Measurements from ENCODE around the gene DGCR8.

DGCR8 gene

GRCh38 chr22:20106205-20106848, 26.3 kb downstream of the DGCR8 start:
- no peak for ATAC-seq
- TF ChIP-seq BACH2 (CRISPR knock-in tag; IDR thresholded peaks at IDR 0.05; ENCODE audit: borderline replicate concordance) (no peak), ARNTL (CRISPR knock-in tag; IDR thresholded peaks at IDR 0.05; ENCODE audit: borderline replicate concordance, low read depth) (no peak), ZC3H10 (CRISPR knock-in tag; IDR thresholded peaks at IDR 0.05) (no peak), CSDC2 (CRISPR knock-in tag; IDR thresholded peaks at IDR 0.05) (no peak), ZNF565 (CRISPR knock-in tag; conservative IDR thresholded peaks at IDR 0.05; ENCODE audit: low read depth) (no peak), ESRRG (CRISPR knock-in tag; IDR thresholded peaks at IDR 0.05) (no peak), GLIS3 (CRISPR knock-in tag; IDR thresholded peaks at IDR 0.05) (no peak), RARB (CRISPR knock-in tag; IDR thresholded peaks at IDR 0.05) (no peak), ISL1 (CRISPR knock-in tag; IDR thresholded peaks at IDR 0.05) (no peak), ZNF70 (CRISPR knock-in tag; IDR thresholded peaks at IDR 0.05) (no peak), TCF4 (CRISPR knock-in tag; IDR thresholded peaks at IDR 0.05; ENCODE audit: borderline replicate concordance) (no peak), PPARA (CRISPR knock-in tag; IDR thresholded peaks at IDR 0.05; ENCODE audit: borderline replicate concordance) (no peak), POU6F1 (CRISPR knock-in tag; IDR thresholded peaks at IDR 0.05; ENCODE audit: borderline replicate concordance, low read depth) (no peak), TOX (CRISPR knock-in tag; IDR thresholded peaks at IDR 0.05; ENCODE audit: borderline replicate concordance) (no peak), ZNF8 (CRISPR knock-in tag; IDR thresholded peaks at IDR 0.05) (no peak)
- TF ChIP-seq, protein P1, sequence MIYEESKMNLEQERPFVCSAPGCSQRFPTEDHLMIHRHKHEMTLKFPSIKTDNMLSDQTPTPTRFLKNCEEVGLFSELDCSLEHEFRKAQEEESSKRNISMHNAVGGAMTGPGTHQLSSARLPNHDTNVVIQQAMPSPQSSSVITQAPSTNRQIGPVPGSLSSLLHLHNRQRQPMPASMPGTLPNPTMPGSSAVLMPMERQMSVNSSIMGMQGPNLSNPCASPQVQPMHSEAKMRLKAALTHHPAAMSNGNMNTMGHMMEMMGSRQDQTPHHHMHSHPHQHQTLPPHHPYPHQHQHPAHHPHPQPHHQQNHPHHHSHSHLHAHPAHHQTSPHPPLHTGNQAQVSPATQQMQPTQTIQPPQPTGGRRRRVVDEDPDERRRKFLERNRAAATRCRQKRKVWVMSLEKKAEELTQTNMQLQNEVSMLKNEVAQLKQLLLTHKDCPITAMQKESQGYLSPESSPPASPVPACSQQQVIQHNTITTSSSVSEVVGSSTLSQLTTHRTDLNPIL (CRISPR knock-in tag; IDR thresholded peaks at IDR 0.05; ENCODE audit: low read depth): no peak

DNA sequence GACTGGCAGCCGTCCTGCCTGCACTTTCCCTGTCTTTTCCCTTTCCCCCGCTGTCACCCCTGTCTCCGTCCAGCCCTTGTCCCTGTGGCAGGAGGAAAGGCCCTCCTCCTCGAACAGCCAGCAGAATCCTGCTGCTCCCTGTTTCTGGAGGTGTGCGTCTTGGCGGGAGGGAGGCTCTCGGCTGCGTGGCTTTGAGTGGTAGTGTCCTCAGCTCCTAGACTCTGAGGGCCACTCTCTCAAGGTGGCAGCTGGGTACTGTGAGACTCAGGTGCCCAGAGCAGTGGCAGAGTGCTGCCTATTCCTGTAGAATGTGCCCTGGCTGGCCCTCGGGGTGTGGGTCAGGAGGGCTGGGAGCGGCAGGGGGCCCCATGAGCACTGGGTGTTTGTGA, 26.8 kb downstream of the DGCR8 start:
- no peak for ATAC-seq
- TF ChIP-seq PPARA (CRISPR knock-in tag; IDR thresholded peaks at IDR 0.05; ENCODE audit: borderline replicate concordance): no peak
- no peak for TF ChIP-seq ESRRG (CRISPR knock-in tag; IDR thresholded peaks at IDR 0.05)
- no peak for TF ChIP-seq CSDC2 (CRISPR knock-in tag; IDR thresholded peaks at IDR 0.05)
- no peak for TF ChIP-seq POU6F1 (CRISPR knock-in tag; IDR thresholded peaks at IDR 0.05; ENCODE audit: borderline replicate concordance, low read depth)
- no peak for TF ChIP-seq ZNF8 (CRISPR knock-in tag; IDR thresholded peaks at IDR 0.05)
- TF ChIP-seq ARNTL (CRISPR knock-in tag; IDR thresholded peaks at IDR 0.05; ENCODE audit: borderline replicate concordance, low read depth): no peak
- TF ChIP-seq TOX (CRISPR knock-in tag; IDR thresholded peaks at IDR 0.05; ENCODE audit: borderline replicate concordance): no peak
- TF ChIP-seq ZNF565 (CRISPR knock-in tag; conservative IDR thresholded peaks at IDR 0.05; ENCODE audit: low read depth): no peak
- TF ChIP-seq, protein P1 (CRISPR knock-in tag; IDR thresholded peaks at IDR 0.05; ENCODE audit: low read depth): no peak
- TF ChIP-seq ZNF70 (CRISPR knock-in tag; IDR thresholded peaks at IDR 0.05): no peak
- no peak for TF ChIP-seq RARB (CRISPR knock-in tag; IDR thresholded peaks at IDR 0.05)
- no peak for TF ChIP-seq GLIS3 (CRISPR knock-in tag; IDR thresholded peaks at IDR 0.05)
- no peak for TF ChIP-seq OSR1 (CRISPR knock-in tag; IDR thresholded peaks at IDR 0.05)
- TF ChIP-seq ZFP30 (CRISPR knock-in tag; IDR thresholded peaks at IDR 0.05): no peak
- no peak for TF ChIP-seq SNAI2 (CRISPR knock-in tag; IDR thresholded peaks at IDR 0.05)

- TF ChIP-seq POU6F1 (CRISPR knock-in tag; IDR thresholded peaks at IDR 0.05; ENCODE audit: borderline replicate concordance, low read depth) (no peak), ZNF565 (CRISPR knock-in tag; conservative IDR thresholded peaks at IDR 0.05; ENCODE audit: low read depth) (no peak)
- ATAC-seq: no peak
These were observed 27.4 kb downstream of the DGCR8 start for GRCh38 chr22:20107471-20107901.

Measured in SK-N-SH treated with all-trans-retinoic acid at 6 μM for 48 hours (cell line).